ENCODE data around the gene CHRNB1. TPM values are rescaled to one million over a fixed set of nuclear protein-coding genes. Genes with fewer than 3 reads are reported as not detected.
"Not testable (repeated sequence)": the region's sequence is repeated elsewhere in the genome, so short reads cannot be mapped to it uniquely, and the experiment has no call there.

The CHRNB1 gene
- polyA plus RNA-seq, 1 donor: 10.5 TPM

GRCh38 chr17:7465597-7466275 lies 20.9 kb downstream of the CHRNB1 start:
- no peak for DNase-seq

DNA sequence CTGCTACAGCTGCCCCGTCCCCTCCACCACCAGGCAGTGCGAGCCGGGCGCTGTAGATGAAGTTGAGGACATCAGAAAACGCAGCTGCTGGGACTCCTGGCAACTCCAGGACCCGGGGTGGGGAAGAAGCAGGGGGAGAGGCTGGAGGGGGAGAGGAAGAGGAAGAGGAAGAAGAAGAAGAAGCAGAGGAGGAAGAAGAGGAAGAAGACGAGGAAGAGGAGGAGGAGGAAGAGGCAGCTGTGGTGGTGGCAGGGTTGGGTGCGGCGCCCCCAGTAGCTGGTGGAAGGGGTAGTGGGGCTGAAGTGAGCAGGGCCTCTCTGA lies 21.4 kb downstream of the CHRNB1 start:
- DNase-seq: no peak

DNA sequence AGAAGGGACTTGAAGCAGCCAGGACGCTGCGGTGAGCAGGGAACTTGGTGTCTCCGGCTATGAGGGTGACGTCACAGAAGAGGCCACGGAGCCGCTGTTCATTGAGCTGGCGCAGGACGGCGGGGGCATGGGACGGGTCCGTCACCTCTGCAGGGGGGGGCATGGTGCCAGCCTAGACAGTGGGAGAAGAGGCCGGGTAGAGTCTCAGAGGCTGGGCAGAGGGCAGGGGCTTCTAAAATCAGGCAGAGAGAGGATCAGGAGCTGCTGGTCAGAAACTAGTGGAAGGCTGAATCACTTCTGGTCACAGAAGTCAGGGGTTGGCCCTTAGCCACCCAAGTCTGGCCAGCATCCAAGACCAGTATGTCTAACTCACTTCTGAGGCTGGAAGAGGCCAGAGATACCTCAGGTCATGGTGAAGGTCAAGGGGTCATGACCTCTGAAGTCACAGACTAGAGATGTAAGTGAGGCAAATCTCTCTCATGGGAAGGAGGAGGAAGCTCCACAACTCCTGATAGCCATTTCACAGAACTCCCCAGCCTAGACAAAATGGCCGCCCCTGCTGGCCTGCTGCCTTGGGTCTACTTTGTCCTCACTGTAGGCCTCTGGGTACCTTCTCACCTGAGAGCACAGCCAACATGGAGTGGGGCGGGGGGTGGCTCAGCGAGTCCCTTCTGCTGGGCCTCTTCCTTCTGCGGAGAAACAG lies 21.9 kb downstream of the CHRNB1 start:
- no peak for DNase-seq

GRCh38 chr17:7467498-7467897 lies 22.6 kb downstream of the CHRNB1 start:
- no peak for DNase-seq

- no peak for DNase-seq
Observed at GRCh38 chr17:7468290-7468689, 23.4 kb downstream of the CHRNB1 start.

GRCh38 chr17:7468804-7469389 lies 24.0 kb downstream of the CHRNB1 start:
- DNase-seq: no peak

GRCh38 chr17:7469843-7470242 lies 25.0 kb downstream of the CHRNB1 start:
- not testable (repeated sequence) for DNase-seq

DNA sequence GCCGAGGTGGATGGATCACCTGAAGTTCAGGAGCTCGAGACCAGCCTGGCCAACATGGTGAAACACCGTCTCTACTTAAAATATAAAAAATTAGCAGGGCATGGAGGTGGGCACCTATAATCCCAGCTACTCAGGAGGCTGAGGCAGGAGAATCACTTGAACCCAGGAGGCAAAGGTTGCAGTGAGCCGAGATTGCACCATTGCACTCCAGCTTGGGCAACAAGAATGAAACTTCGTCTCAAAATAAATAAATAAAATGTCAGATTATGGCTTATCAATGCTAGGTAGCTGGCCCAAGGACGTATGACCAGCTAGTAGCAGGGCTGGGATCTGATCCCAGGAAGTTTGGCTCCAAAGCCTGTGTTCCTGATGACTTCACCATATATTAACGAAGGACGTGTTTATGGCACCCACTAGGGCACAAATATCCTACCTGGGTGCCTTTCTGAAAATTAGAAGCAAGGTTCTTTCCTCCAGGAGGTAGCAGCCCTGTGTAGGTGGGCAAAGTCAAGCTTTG lies 25.7 kb downstream of the CHRNB1 start:
- DNase-seq: not testable (repeated sequence)

DNA sequence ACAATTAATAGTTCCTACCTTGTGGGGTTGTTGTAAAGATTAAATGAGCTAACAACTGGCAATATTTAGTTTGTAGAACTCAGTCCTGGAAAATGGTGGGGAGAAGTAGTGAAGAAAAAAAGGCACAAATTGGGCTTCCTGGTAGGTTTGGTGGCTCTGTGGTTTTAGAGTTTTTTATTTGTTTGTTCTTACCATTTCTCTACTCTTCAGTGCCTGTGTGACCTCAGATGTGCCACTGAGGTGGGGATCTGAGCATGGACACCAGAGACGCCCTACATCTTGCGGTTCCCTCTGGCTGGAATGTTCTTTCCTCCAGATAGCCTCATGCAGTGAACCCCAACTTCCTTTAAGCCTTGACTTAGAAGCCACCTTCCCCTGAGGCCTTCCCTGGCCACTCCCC lies 26.9 kb downstream of the CHRNB1 start:
- DNase-seq: no peak

GRCh38 chr17:7474767-7475166 lies 29.9 kb downstream of the CHRNB1 start:
- DNase-seq: not testable (repeated sequence)

- DNase-seq: no peak
Observed at GRCh38 chr17:7475764-7476422, 31.0 kb downstream of the CHRNB1 start.

- DNase-seq: no peak
Observed at GRCh38 chr17:7476494-7476893, 31.6 kb downstream of the CHRNB1 start.

GRCh38 chr17:7476951-7477350 lies 32.1 kb downstream of the CHRNB1 start:
- DNase-seq: no peak

DNA sequence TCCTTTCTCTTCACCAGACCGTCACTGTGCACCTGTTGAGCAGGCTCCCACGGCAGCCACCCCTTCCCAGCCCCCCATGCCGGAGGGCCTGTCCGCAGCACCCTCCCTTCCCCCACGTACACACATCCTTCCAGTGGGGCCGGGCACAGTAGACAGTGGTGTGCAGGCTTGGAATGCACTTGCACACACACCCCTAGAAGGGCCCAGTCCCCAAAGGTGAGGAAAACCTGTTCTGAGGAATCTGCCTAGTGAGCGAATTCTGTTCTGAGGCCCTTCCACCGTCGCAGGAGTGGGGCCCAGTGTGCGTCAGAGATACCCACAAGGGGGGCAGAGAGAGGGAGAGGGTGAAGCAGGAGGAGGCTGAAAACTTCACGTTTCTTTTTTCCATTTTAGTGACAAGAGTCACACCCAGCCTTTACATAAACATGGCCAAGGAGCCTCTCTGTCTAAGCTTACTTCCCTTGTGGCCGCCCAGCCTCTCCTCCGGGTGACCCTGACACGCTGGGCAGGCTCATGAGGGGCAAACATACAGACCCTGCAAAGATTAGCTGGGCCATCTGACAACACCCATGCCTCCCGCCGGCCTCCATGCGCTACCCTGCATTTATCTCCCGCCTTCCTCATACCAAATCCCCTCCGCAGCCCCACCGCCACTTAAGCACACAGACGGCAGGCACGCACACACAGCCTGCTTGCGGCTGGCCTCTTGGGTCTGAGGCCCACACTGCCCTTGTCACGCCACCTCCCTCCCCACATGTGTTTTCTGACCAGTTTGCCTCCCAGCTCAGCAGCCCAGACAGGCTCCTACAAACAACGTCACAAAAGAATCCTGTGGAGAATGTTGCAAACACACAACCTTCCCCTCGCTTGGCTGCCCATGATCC lies 32.8 kb downstream of the CHRNB1 start:
- no peak for DNase-seq

- DNase-seq: no peak
Observed at GRCh38 chr17:7478276-7479212, 33.7 kb downstream of the CHRNB1 start.

GRCh38 chr17:7479213-7480088 lies 34.6 kb downstream of the CHRNB1 start, which contains the start of gene ZBTB4:
TSS of gene ZBTB4 (minus strand) at chr17:7479631. CDS start at chr17:7466801, 12,830 bp downstream.
- no peak for DNase-seq

GRCh38 chr17:7480089-7480384 lies 35.2 kb downstream of the CHRNB1 start:
- no peak for DNase-seq

DNA sequence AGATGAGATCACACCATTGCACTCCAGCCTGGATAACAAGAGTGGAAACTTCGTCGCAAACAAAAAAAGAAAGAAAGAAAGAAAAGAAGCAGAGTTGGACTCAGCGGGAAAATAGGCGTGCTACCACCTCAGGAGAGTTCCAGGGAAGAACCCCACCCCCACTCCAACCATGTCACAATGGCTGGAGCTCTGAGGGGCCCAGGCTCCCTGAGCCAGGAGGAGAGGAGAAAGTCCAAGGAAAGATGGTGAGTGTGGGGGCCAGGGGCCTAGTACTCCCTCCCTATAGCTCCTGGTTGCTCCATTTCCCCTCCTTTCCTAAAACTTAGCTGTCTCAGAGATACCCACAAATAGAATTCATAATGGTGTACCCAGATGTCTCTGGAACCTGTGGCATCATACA lies 36.4 kb downstream of the CHRNB1 start, which contains the start of gene SLC35G6:
Gene SLC35G6 (plus strand): TSS at position 172 of the 400 bp plus-strand sequence. CDS start 71 bp downstream, at position 243.
- not testable (repeated sequence) for DNase-seq
